Esophagus squamous epithelium (tissue), 4 donors: ENCODE measurements around the gene CIB4.

ENCODE experiments used
- POLR2A ChIP-seq, 4 donors: fragments of 450-650 bp; IDR thresholded peaks; one replicate each; pipeline ENCODE4 v1.6.1; 2017; ENCODE audit warnings: antibody characterized with exemption in 4 of 4, mild to moderate bottlenecking in 4 of 4, moderate library complexity in 3 of 4
- TF ChIP-seq, protein P1 (sequence below), 6 experiments: fragments of 450-650 bp in 4 of 6; fragments of 200-600 bp in 2 of 6; sonication (generic) in 2 of 6; IDR thresholded peaks; one replicate each; pipeline ENCODE4 v1.5.1; 2016 to 2019; ENCODE audit warnings: antibody characterized with exemption in 6 of 6, mild to moderate bottlenecking in 4 of 6, moderate library complexity in 4 of 6

DNA sequence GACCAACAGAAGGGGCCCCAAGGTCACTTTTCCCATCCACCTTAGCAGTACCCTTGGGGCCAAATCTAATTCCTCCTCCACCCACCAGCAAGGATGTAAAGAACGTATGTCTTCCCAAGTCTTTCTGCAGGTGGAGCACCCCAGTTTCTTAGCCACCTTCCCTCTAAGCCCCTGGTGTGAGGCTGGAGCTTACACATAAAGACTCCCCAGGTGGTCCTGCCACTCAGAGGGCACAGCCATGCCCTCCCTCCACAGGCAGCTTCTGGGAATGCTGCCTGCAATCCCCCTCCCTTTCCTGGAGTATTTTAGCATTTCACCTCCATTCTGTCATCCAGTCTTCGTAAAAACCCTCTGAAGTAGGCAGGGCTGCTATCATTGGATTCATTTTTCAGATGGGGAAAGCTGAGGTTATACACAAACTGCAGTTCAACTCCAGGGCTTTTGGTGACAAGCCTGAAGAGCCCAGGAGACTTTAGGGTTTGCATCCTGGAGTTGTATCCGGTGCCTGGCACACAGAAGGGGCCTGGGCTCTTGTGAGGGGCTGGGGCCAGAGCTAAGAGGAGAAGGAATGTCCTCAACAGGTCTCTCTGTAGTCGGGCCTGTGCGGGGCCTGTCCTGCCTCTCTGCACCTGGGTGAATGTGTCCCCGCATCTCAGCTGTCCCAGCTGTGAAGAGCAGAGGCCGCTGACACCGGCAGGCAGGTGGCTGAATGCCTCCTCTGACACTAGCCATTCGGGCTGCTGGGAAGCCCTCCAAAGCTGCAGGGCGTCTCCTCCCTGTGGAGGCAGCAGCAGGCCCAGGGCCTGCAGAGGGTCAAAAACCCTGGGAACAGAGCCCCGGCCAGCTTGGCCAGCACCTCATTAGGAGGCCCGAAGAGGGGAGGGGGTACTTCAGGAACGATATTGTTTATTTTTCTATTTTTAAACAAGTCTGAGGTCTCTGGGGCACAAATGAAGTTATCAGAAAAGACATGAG, 27.6 kb downstream of the CIB4 start:
- TF ChIP-seq, protein P1, sequence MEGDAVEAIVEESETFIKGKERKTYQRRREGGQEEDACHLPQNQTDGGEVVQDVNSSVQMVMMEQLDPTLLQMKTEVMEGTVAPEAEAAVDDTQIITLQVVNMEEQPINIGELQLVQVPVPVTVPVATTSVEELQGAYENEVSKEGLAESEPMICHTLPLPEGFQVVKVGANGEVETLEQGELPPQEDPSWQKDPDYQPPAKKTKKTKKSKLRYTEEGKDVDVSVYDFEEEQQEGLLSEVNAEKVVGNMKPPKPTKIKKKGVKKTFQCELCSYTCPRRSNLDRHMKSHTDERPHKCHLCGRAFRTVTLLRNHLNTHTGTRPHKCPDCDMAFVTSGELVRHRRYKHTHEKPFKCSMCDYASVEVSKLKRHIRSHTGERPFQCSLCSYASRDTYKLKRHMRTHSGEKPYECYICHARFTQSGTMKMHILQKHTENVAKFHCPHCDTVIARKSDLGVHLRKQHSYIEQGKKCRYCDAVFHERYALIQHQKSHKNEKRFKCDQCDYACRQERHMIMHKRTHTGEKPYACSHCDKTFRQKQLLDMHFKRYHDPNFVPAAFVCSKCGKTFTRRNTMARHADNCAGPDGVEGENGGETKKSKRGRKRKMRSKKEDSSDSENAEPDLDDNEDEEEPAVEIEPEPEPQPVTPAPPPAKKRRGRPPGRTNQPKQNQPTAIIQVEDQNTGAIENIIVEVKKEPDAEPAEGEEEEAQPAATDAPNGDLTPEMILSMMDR (IDR thresholded peaks at IDR 0.05), result no peak
- no peak for TF ChIP-seq POLR2A (IDR thresholded peaks at IDR 0.05)
